GM23338 (cell line): Measurements from ENCODE around the gene IL11. TPM values are rescaled to one million over a fixed set of nuclear protein-coding genes. Genes with fewer than 3 reads are reported as not detected.
A peak's percentile ranks its signal among the peaks of the same experiment; 100 is the strongest.

Source experiments
- ATAC-seq: fragments of 200-7000 bp; cut with Tn5 transposase; 3 replicates; pipeline ENCODE4 v1.9.1; 2020
- DNase-seq: peaks from one replicate; pipeline ENCODE4 v3.0.0-alpha.2; 2015; ENCODE audit warnings: low spot score
- H2AFZ ChIP-seq: fragments of 200-600 bp; sonication (generic); 2 replicates; pipeline ENCODE4 v1.8.0; 2016; ENCODE audit warnings: antibody characterized with exemption, mild to moderate bottlenecking, moderate library complexity
- H3F3A ChIP-seq: fragments of 200-600 bp; sonication (generic); replicated peaks from 2 replicates; pipeline ENCODE4 v1.8.0; 2017; ENCODE audit warnings: antibody characterized with exemption, mixed run types, low read depth
- H3K27ac ChIP-seq: fragments of 200-600 bp; sonication (generic); 2 replicates; pipeline ENCODE4 v1.6.1; 2016; ENCODE audit warnings: low read depth
- H3K27me3 ChIP-seq: fragments of 200-600 bp; sonication (generic); 2 replicates; pipeline ENCODE4 v1.8.0; 2016; ENCODE audit warnings: mild to moderate bottlenecking, mixed run types, moderate library complexity; ENCODE audit not compliant: insufficient read depth
- H3K36me3 ChIP-seq: fragments of 200-600 bp; sonication (generic); 2 replicates; pipeline ENCODE4 v1.8.0; 2016; ENCODE audit warnings: mild to moderate bottlenecking; ENCODE audit not compliant: insufficient read depth
- H3K4me1 ChIP-seq: fragments of 200-600 bp; sonication (generic); 2 replicates; pipeline ENCODE4 v1.8.0; 2016; ENCODE audit warnings: mild to moderate bottlenecking, moderate library complexity; ENCODE audit not compliant: insufficient read depth
- H3K4me2 ChIP-seq: fragments of 200-600 bp; sonication (generic); 2 replicates; pipeline ENCODE4 v1.7.1; 2017; ENCODE audit warnings: mixed run types
- H3K4me3 ChIP-seq: fragments of 200-600 bp; sonication (generic); 2 replicates; pipeline ENCODE4 v1.6.1; 2016; ENCODE audit warnings: mixed run types
- H3K79me2 ChIP-seq: fragments of 200-600 bp; sonication (generic); replicated peaks from 2 replicates; pipeline ENCODE4 v1.8.0; 2017; ENCODE audit warnings: mild to moderate bottlenecking; ENCODE audit not compliant: insufficient read depth
- H3K9me2 ChIP-seq: fragments of 200-600 bp; sonication (generic); 2 replicates; pipeline ENCODE4 v1.8.0; 2017; ENCODE audit not compliant: insufficient read depth
- H4K20me1 ChIP-seq: fragments of 200-600 bp; sonication (generic); replicated peaks from 2 replicates; pipeline ENCODE4 v1.8.0; 2017; ENCODE audit warnings: mild to moderate bottlenecking; ENCODE audit not compliant: insufficient read depth
- H3K27ac Mint-ChIP-seq: 2 replicates; pipeline ENCODE4 v1.8.0; 2020; ENCODE audit warnings: inconsistent platforms, mild to moderate bottlenecking, moderate library complexity, mixed read lengths
- H3K27me3 Mint-ChIP-seq: 3 replicates; pipeline ENCODE4 v1.8.0; 2022; ENCODE audit warnings: low read depth, mild to moderate bottlenecking, moderate library complexity, mixed read lengths, inconsistent platforms; ENCODE audit not compliant: insufficient read depth, poor library complexity
- H3K36me3 Mint-ChIP-seq: 3 replicates; pipeline ENCODE4 v1.8.0; 2021; ENCODE audit warnings: low read depth, mild to moderate bottlenecking, inconsistent platforms, moderate library complexity, mixed read lengths
- H3K4me1 Mint-ChIP-seq: 3 replicates; pipeline ENCODE4 v1.8.0; 2020; ENCODE audit warnings: mild to moderate bottlenecking, inconsistent platforms, mixed read lengths
- H3K4me3 Mint-ChIP-seq: 3 replicates; pipeline ENCODE4 v1.8.0; 2021; ENCODE audit warnings: moderate library complexity, mild to moderate bottlenecking, inconsistent platforms, mixed read lengths
- H3K9me3 Mint-ChIP-seq: 3 replicates; pipeline ENCODE4 v1.8.0; 2020; ENCODE audit warnings: moderate library complexity, mild to moderate bottlenecking, inconsistent platforms, mixed read lengths
- CREB1 ChIP-seq: fragments of 250-450 bp; sonication (Bioruptor Pico); IDR thresholded peaks from 2 replicates; pipeline ENCODE4 v1.5.0; 2020; ENCODE audit warnings: low read depth, mild to moderate bottlenecking, moderate library complexity
- ETS1 ChIP-seq: IDR thresholded peaks from 2 replicates; pipeline ENCODE4 v1.6.1; 2016; ENCODE audit warnings: antibody characterized with exemption
- EZH2 ChIP-seq: fragments of 200-600 bp; sonication (generic); IDR thresholded peaks from one replicate; pipeline ENCODE4 v1.8.0; 2017; ENCODE audit warnings: antibody characterized with exemption, mild to moderate bottlenecking, low read depth; ENCODE audit not compliant: unreplicated experiment
- EZH2phosphoT487 ChIP-seq: fragments of 200-600 bp; sonication (generic); IDR thresholded peaks from one replicate; pipeline ENCODE4 v1.8.1; 2018; ENCODE audit warnings: antibody characterized with exemption; ENCODE audit not compliant: unreplicated experiment
- JUNB ChIP-seq: IDR thresholded peaks from one replicate; pipeline ENCODE4 v1.6.1; 2016; ENCODE audit warnings: antibody characterized with exemption; ENCODE audit not compliant: unreplicated experiment
- NANOG ChIP-seq: IDR thresholded peaks from 2 replicates; pipeline ENCODE4 v1.6.1; 2016; ENCODE audit warnings: antibody characterized with exemption, borderline replicate concordance
- POLR2AphosphoS5 ChIP-seq: IDR thresholded peaks from 2 replicates; pipeline ENCODE4 v1.6.1; 2016; ENCODE audit warnings: antibody characterized with exemption, low read depth
- REST ChIP-seq: IDR thresholded peaks from one replicate; pipeline ENCODE4 v1.6.1; 2018; ENCODE audit warnings: antibody characterized with exemption; ENCODE audit not compliant: unreplicated experiment
- STAT1 ChIP-seq: IDR thresholded peaks from one replicate; pipeline ENCODE4 v1.6.1; 2016; ENCODE audit warnings: antibody characterized with exemption; ENCODE audit not compliant: unreplicated experiment
- ZNF114 ChIP-seq: fragments of 250-450 bp; sonication (Bioruptor Pico); IDR thresholded peaks from 2 replicates; pipeline ENCODE4 v1.5.0; 2020; ENCODE audit warnings: mild to moderate bottlenecking, moderate library complexity
- ZNF331 ChIP-seq: fragments of 250-450 bp; sonication (Bioruptor Pico); IDR thresholded peaks from 2 replicates; pipeline ENCODE4 v1.5.0; 2020; ENCODE audit warnings: low read depth, mild to moderate bottlenecking, moderate library complexity
- polyA plus RNA-seq: library from polyadenylated mRNA; unstranded; fragments of >200 nt; fragmentation: Nextera tagmentation; extraction: Ambion mirVana; gene quantifications from 2 replicates; pipeline ENCODE4 v1.2.1, GENCODE V29; 2016
- total RNA-seq: library from RNA; depleted of rRNA; stranded (reverse); fragments of >200 nt; shearing (Covaris generic); gene quantifications from 2 replicates; pipeline ENCODE4 v1.2.3, GENCODE V29; 2014
- TF ChIP-seq, protein P1 (sequence below), 2 experiments: fragments of 200-600 bp in 1 of 2; sonication (generic) in 1 of 2; conservative IDR thresholded peaks; 2 replicates each; pipeline versions ENCODE4 v1.5.1 to v1.6.1; 2016 to 2017; ENCODE audit warnings: antibody characterized with exemption in 2 of 2, low read depth in 2 of 2, mild to moderate bottlenecking in 2 of 2, moderate library complexity in 1 of 2
- TF ChIP-seq, protein P2 (sequence below): fragments of 250-450 bp; sonication (Bioruptor Pico); IDR thresholded peaks from 2 replicates; pipeline ENCODE4 v1.5.0; 2020; ENCODE audit warnings: mild to moderate bottlenecking, moderate library complexity

Gene IL11
- total and polyA plus RNA-seq, 2 experiments from 2014 or later: 0.58 to 2.2 TPM

GRCh38 chr19:55362174-55362989, 7.9 kb downstream of the IL11 start:
- no peak for DNase-seq
- no peaks in the 10 kb centered on the region for H3K36me3 Mint-ChIP-seq
- TF ChIP-seq ZNF331 (CRISPR knock-in tag): no peak
- no peak for TF ChIP-seq CREB1
- TF ChIP-seq ZNF114: no peak
- TF ChIP-seq, protein P1, sequence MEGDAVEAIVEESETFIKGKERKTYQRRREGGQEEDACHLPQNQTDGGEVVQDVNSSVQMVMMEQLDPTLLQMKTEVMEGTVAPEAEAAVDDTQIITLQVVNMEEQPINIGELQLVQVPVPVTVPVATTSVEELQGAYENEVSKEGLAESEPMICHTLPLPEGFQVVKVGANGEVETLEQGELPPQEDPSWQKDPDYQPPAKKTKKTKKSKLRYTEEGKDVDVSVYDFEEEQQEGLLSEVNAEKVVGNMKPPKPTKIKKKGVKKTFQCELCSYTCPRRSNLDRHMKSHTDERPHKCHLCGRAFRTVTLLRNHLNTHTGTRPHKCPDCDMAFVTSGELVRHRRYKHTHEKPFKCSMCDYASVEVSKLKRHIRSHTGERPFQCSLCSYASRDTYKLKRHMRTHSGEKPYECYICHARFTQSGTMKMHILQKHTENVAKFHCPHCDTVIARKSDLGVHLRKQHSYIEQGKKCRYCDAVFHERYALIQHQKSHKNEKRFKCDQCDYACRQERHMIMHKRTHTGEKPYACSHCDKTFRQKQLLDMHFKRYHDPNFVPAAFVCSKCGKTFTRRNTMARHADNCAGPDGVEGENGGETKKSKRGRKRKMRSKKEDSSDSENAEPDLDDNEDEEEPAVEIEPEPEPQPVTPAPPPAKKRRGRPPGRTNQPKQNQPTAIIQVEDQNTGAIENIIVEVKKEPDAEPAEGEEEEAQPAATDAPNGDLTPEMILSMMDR (conservative IDR thresholded peaks at IDR 0.05; ENCODE audit: low read depth in 2 of 2): no peak
- TF ChIP-seq NANOG: no peak
- TF ChIP-seq REST: no peak
- TF ChIP-seq EZH2phosphoT487: no peak
- TF ChIP-seq, protein P2, sequence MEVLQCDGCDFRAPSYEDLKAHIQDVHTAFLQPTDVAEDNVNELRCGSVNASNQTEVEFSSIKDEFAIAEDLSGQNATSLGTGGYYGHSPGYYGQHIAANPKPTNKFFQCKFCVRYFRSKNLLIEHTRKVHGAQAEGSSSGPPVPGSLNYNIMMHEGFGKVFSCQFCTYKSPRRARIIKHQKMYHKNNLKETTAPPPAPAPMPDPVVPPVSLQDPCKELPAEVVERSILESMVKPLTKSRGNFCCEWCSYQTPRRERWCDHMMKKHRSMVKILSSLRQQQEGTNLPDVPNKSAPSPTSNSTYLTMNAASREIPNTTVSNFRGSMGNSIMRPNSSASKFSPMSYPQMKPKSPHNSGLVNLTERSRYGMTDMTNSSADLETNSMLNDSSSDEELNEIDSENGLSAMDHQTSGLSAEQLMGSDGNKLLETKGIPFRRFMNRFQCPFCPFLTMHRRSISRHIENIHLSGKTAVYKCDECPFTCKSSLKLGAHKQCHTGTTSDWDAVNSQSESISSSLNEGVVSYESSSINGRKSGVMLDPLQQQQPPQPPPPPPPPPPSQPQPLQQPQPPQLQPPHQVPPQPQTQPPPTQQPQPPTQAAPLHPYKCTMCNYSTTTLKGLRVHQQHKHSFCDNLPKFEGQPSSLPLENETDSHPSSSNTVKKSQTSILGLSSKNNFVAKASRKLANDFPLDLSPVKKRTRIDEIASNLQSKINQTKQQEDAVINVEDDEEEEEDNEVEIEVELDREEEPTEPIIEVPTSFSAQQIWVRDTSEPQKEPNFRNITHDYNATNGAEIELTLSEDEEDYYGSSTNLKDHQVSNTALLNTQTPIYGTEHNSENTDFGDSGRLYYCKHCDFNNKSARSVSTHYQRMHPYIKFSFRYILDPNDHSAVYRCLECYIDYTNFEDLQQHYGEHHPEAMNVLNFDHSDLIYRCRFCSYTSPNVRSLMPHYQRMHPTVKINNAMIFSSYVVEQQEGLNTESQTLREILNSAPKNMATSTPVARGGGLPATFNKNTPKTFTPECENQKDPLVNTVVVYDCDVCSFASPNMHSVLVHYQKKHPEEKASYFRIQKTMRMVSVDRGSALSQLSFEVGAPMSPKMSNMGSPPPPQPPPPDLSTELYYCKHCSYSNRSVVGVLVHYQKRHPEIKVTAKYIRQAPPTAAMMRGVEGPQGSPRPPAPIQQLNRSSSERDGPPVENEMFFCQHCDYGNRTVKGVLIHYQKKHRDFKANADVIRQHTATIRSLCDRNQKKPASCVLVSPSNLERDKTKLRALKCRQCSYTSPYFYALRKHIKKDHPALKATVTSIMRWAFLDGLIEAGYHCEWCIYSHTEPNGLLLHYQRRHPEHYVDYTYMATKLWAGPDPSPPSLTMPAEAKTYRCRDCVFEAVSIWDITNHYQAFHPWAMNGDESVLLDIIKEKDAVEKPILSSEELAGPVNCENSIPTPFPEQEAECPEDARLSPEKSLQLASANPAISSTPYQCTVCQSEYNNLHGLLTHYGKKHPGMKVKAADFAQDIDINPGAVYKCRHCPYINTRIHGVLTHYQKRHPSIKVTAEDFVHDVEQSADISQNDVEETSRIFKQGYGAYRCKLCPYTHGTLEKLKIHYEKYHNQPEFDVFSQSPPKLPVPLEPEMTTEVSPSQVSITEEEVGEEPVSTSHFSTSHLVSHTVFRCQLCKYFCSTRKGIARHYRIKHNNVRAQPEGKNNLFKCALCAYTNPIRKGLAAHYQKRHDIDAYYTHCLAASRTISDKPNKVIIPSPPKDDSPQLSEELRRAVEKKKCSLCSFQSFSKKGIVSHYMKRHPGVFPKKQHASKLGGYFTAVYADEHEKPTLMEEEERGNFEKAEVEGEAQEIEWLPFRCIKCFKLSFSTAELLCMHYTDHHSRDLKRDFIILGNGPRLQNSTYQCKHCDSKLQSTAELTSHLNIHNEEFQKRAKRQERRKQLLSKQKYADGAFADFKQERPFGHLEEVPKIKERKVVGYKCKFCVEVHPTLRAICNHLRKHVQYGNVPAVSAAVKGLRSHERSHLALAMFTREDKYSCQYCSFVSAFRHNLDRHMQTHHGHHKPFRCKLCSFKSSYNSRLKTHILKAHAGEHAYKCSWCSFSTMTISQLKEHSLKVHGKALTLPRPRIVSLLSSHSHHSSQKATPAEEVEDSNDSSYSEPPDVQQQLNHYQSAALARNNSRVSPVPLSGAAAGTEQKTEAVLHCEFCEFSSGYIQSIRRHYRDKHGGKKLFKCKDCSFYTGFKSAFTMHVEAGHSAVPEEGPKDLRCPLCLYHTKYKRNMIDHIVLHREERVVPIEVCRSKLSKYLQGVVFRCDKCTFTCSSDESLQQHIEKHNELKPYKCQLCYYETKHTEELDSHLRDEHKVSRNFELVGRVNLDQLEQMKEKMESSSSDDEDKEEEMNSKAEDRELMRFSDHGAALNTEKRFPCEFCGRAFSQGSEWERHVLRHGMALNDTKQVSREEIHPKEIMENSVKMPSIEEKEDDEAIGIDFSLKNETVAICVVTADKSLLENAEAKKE: no peak
- TF ChIP-seq ETS1: no peak
- no peak for TF ChIP-seq STAT1
- TF ChIP-seq JUNB: no peak
- no peak for TF ChIP-seq EZH2
- TF ChIP-seq POLR2AphosphoS5: no peak
- Histone ChIP-seq H3K4me2 (0 out of 2 replicates have a peak overlapping the region, but pooled peaks have one; percentile 20), H3K4me1 (no peaks in the 10 kb centered on the region), H4K20me1 (no peaks in the 10 kb centered on the region), H3F3A (no peaks in the 10 kb centered on the region; the same call in 1 of the 2 replicates), H3K9me2 (no peaks in the 10 kb centered on the region), H3K27ac (no peak overlapping the region), H3K4me3 (no peak overlapping the region), H3K79me2 (no peaks in the 10 kb centered on the region), H2AFZ (peak overlapping the region; percentile 43; the same call in 1 of the 2 replicates), H3K36me3 (no peaks in the 10 kb centered on the region), H3K27me3 (peaks cover 14% of the 10 kb centered on the region; the same call in 1 of the 2 replicates)
- no peak overlapping the region for H3K27ac Mint-ChIP-seq
- ATAC-seq: peak; percentile 10; the same call in 2 of the 3 replicates
- peaks cover 26% of the 10 kb centered on the region for H3K27me3 Mint-ChIP-seq
- peaks cover 13% of the 10 kb centered on the region; the same call in 2 of the 3 replicates for H3K4me1 Mint-ChIP-seq
- H3K4me3 Mint-ChIP-seq: no peak overlapping the region
- H3K9me3 Mint-ChIP-seq: no peaks in the 10 kb centered on the region; the same call in 2 of the 3 replicates
